Aorta (tissue), 5 donors: Measurements from ENCODE around the gene FGF6. TPM values are rescaled to one million over a fixed set of nuclear protein-coding genes. Genes with fewer than 3 reads are reported as not detected.

Experiments used
- ATAC-seq: fragments of 200-7000 bp; cut with Tn5 transposase; one replicate; pipeline ENCODE4 v1.9.1; 2022; ENCODE audit warnings: moderate library complexity; ENCODE audit not compliant: low FRiP score
- DNase-seq, 2 donors: peaks; one replicate each; pipeline ENCODE4 v3.0.0-alpha.2; 2020
- H3K27ac ChIP-seq, 2 donors: one replicate each; pipeline ENCODE4 v1.5.1; 2013; ENCODE audit warnings: low read length in 2 of 2, mild to moderate bottlenecking in 2 of 2, moderate library complexity in 2 of 2, control low read depth in 1 of 2, inconsistent platforms in 1 of 2, low read depth in 1 of 2
- H3K27me3 ChIP-seq, 2 donors: one replicate each; pipeline ENCODE4 v1.6.1; 2013; ENCODE audit warnings: control low read depth in 1 of 2, low read length in 1 of 2, mild to moderate bottlenecking in 1 of 2, moderate library complexity in 1 of 2; ENCODE audit not compliant: insufficient read depth in 2 of 2, control insufficient read depth in 1 of 2
- H3K36me3 ChIP-seq, 2 donors: one replicate each; pipeline ENCODE4 v1.6.1; 2013; ENCODE audit warnings: control low read depth in 1 of 2, low read length in 1 of 2, mild to moderate bottlenecking in 1 of 2; ENCODE audit not compliant: insufficient read depth in 2 of 2, control insufficient read depth in 1 of 2
- H3K4me1 ChIP-seq, 2 donors: one replicate each; pipeline ENCODE4 v1.6.1; 2013; ENCODE audit warnings: low read length in 2 of 2, control low read depth in 1 of 2, mild to moderate bottlenecking in 1 of 2, moderate library complexity in 1 of 2; ENCODE audit not compliant: insufficient read depth in 2 of 2, control insufficient read depth in 1 of 2
- H3K4me3 ChIP-seq, 2 donors: one replicate each; pipeline ENCODE4 v1.5.1; 2013; ENCODE audit warnings: low read length in 2 of 2, control low read depth in 1 of 2, mild to moderate bottlenecking in 1 of 2
- H3K9me3 ChIP-seq: one replicate; pipeline ENCODE4 v1.6.1; 2013; ENCODE audit warnings: mild to moderate bottlenecking, low read length; ENCODE audit not compliant: control insufficient read depth
- WGBS, 2 donors: extraction: QIAGEN DNeasy Blood & Tissue Kit; methylation state at CpG; one replicate each; pipeline ENCODE4 v1.1.7; 2013; 5-methylcytosine and 5-hydroxymethylcytosine counted together
- intact Hi-C, 2 donors: fragments of 100-400 bp; cut with DNase I; formaldehyde crosslinking; loops; one replicate each; pipeline versions ENCODE4 v1.14.2 to v1.15.0; 2022
- long read RNA-seq, 2 donors: library from polyadenylated mRNA; unstranded; transcript quantifications; one replicate each; pipeline ENCODE4 v2.0.0, GENCODE V29; 2020 to 2021
- polyA plus RNA-seq, 2 donors: library from polyadenylated mRNA; stranded (reverse); fragments of 200-250 nt; gene quantifications; one replicate each; pipeline ENCODE4 v1.2.3, GENCODE V29; 2013
- total RNA-seq, 2 donors: library from RNA; stranded (reverse); fragmentation: NEBNext Ultra II Directional; extraction: Animal tissue kit (Norgen Biotek cat#: 25700); gene quantifications; one replicate each; pipeline ENCODE4 v1.2.1, GENCODE V29; 2021
- donor health status: healthy with polysubstance abuse.
- donor health status: Bipolar disorder and iron deficiency.
- donor health status: DM: no; HTN: no; CAD: no.
- donor health status: DM: no; HTN: no; CAD: no.
- donor health status: DM: yes; HTN: yes; CAD: no.

FGF6 gene, protein sequence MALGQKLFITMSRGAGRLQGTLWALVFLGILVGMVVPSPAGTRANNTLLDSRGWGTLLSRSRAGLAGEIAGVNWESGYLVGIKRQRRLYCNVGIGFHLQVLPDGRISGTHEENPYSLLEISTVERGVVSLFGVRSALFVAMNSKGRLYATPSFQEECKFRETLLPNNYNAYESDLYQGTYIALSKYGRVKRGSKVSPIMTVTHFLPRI
- total RNA-seq (not detected), polyA plus RNA-seq (not detected)
- long read RNA-seq, donor 1, result 0 reads
- long read RNA-seq, donor 2, result 0 reads

DNA sequence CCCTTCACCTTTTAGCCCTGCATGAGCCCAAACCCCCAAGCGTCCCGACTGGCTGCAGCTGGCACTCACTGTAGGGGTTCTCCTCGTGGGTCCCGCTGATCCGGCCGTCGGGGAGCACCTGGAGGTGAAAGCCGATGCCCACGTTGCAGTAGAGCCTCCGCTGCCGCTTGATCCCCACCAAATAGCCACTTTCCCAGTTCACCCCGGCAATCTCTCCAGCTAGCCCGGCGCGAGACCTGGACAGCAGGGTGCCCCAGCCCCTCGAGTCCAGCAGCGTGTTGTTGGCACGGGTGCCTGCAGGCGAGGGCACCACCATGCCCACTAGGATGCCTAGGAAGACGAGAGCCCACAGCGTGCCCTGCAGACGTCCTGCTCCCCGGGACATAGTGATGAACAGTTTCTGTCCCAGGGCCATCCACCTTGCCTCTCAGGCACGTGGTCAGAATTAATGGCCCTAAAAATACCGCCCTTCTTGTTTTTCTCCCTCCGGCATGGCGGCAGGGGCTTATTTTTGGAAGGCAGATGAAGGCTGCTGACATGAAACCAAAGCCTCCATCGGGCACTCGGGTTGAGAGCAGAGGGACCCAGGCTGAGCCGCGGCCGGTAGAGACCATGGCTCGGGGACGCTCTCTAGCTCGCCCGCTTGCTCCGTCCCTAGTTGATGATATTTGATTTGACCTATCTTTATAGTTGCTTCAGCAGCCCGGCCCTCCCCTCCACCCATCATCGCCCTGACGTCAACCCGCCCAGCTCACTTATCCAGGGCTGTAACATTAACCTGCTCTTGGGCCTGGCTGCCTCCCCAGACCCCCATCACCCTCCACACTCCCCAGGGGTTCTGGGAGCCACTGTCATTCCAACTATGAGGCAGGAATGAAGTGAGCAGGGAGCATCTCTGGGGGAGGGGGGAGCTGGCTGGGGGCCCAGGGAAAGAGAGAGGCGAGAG is at the start of gene FGF6:
FGF6 (minus strand) TSS at position 660 of the 946 bp plus-strand sequence; CDS start at position 415, 245 bp downstream.
- DNase-seq (no peak), ATAC-seq (no peak)
- Histone ChIP-seq H3K4me3 (no peak within 1 kb of the TSS), H3K4me1 (no peaks in the 10 kb centered on the region), H3K36me3 (no peaks in the 10 kb centered on the region), H3K9me3 (no peaks in the 10 kb centered on the region), H3K27ac (no peak within 1 kb of the TSS), H3K27me3 (no peaks in the 10 kb centered on the region)
- 75 to 81% methylated on average over 42 of the region's 42 CpGs for WGBS, 2 donors
- intact Hi-C loops, result no loop called here

GRCh38 chr12:4490973-4491372 is 45.4 kb upstream of the FGF6 start:
- Histone ChIP-seq H3K27me3 (no peaks in the 10 kb centered on the region), H3K4me1 (no peaks in the 10 kb centered on the region), H3K4me3 (no peak overlapping the region), H3K9me3 (no peaks in the 10 kb centered on the region), H3K27ac (no peak overlapping the region), H3K36me3 (peaks cover 2 to 12% of the 10 kb centered on the region in 2 donors)
- intact Hi-C loops, result no loop called here
- WGBS, 2 donors, result 96 to 98% methylated on average over 1 of the region's 1 CpG
- no peak for DNase-seq
- no peak for ATAC-seq

DNA sequence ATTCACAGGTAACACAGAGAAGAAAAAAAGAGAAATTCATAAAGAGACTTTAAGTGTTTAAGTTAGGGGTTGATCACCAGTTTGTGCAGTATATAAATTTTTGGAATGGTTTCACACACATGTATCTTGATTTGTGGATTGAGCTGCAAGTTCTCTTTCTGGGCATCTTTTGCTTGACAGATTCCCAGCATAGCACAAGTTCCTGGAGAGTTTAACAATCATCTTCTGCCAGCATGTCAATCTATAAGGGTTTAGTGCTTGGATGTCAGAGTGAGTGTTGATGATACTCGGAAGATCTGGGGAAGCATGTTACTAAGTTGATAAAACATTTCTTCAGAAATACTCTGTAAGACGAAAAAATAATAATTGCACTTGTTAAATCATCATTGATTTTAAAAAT is 43.9 kb upstream of the FGF6 start:
- H3K9me3 ChIP-seq, result no peaks in the 10 kb centered on the region
- no peaks in the 10 kb centered on the region for H3K27me3 ChIP-seq
- H3K36me3 ChIP-seq, result peaks cover 2 to 12% of the 10 kb centered on the region in 2 donors
- WGBS, 2 donors, result 85 to 90% methylated on average over 2 of the region's 2 CpGs
- H3K27ac ChIP-seq, result no peak overlapping the region
- intact Hi-C loops, result no loop called here
- DNase-seq (no peak), ATAC-seq (no peak)
- H3K4me3 ChIP-seq, result no peak overlapping the region
- no peaks in the 10 kb centered on the region for H3K4me1 ChIP-seq

DNA sequence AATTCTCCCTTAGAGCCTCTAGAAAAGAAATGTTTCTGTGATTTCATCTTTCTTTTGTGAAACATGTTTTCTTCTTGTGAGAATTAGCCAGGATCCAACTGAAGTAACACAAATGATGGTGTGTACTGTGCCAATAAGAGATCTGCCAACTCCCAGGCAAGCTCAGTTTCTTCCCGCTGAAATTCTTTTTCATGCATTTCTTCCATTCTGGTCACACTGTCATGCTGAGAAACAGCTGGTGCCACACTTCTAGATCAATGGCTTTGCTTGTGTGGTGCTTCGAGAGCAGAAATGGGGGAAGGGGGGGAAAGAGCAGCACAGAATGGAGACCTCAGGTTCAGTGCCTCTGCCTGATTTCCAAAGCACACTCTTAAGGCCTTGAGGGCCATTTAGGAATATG is 41.4 kb upstream of the FGF6 start:
- H3K9me3 ChIP-seq, result no peaks in the 10 kb centered on the region
- H3K27me3 ChIP-seq, result no peaks in the 10 kb centered on the region
- peaks cover 2 to 12% of the 10 kb centered on the region in 2 donors for H3K36me3 ChIP-seq
- intact Hi-C loops, result no loop called here
- no peak overlapping the region for H3K4me3 ChIP-seq
- ATAC-seq (no peak), DNase-seq (no peak)
- no peaks in the 10 kb centered on the region for H3K4me1 ChIP-seq
- WGBS, 2 donors, result 41 to 56% methylated on average over 2 of the region's 2 CpGs
- no peak overlapping the region for H3K27ac ChIP-seq

GRCh38 chr12:4486049-4486699 is 40.6 kb upstream of the FGF6 start:
- Histone ChIP-seq H3K9me3 (no peaks in the 10 kb centered on the region), H3K4me3 (no peak overlapping the region), H3K4me1 (no peaks in the 10 kb centered on the region), H3K36me3 (peaks cover 2 to 12% of the 10 kb centered on the region in 2 donors), H3K27ac (no peak overlapping the region), H3K27me3 (no peaks in the 10 kb centered on the region)
- no peak for DNase-seq
- ATAC-seq, result no peak
- intact Hi-C loops, result no loop called here
- WGBS, 2 donors, result 67 to 71% methylated on average over 4 of the region's 4 CpGs

GRCh38 chr12:4483885-4484823 is 38.5 kb upstream of the FGF6 start:
- ATAC-seq (no peak), DNase-seq (no peak)
- intact Hi-C loops, result no loop called here
- 80 to 82% methylated on average over 4 of the region's 4 CpGs for WGBS, 2 donors
- Histone ChIP-seq H3K36me3 (peaks cover 2 to 8% of the 10 kb centered on the region in 2 donors), H3K27me3 (no peaks in the 10 kb centered on the region), H3K9me3 (no peaks in the 10 kb centered on the region), H3K27ac (no peak overlapping the region), H3K4me1 (no peaks in the 10 kb centered on the region), H3K4me3 (no peak overlapping the region)

GRCh38 chr12:4482936-4483335 is 37.3 kb upstream of the FGF6 start:
- Histone ChIP-seq H3K36me3 (peaks cover 0 to 2% of the 10 kb centered on the region in 2 donors), H3K27ac (no peak overlapping the region), H3K27me3 (no peaks in the 10 kb centered on the region), H3K9me3 (no peaks in the 10 kb centered on the region), H3K4me1 (no peaks in the 10 kb centered on the region), H3K4me3 (no peak overlapping the region)
- intact Hi-C loops, result no loop called here
- 70 to 74% methylated on average over 7 of the region's 7 CpGs for WGBS, 2 donors
- ATAC-seq, result no peak
- DNase-seq, result no peak

GRCh38 chr12:4478933-4479332 is 33.3 kb upstream of the FGF6 start:
- Histone ChIP-seq H3K27ac (no peak overlapping the region), H3K9me3 (no peaks in the 10 kb centered on the region), H3K36me3 (no peaks in the 10 kb centered on the region), H3K4me1 (no peaks in the 10 kb centered on the region), H3K27me3 (no peaks in the 10 kb centered on the region), H3K4me3 (no peak overlapping the region)
- intact Hi-C loops, result no loop called here
- WGBS, 2 donors, result 78 to 94% methylated on average over 3 of the region's 3 CpGs
- ATAC-seq (no peak), DNase-seq (no peak)
